Neural cell (in vitro differentiated cells): ENCODE results near the gene ARL6IP4.

Experiments
- EP300 ChIP-seq: fragments of 450-650 bp; conservative IDR thresholded peaks from 2 replicates; pipeline ENCODE4 v1.6.1; 2014; ENCODE audit warnings: antibody characterized with exemption, mild to moderate bottlenecking, moderate library complexity; ENCODE audit not compliant: poor library complexity, severe bottlenecking
- EZH2 ChIP-seq: fragments of 200-600, 300-800 bp; shearing (Covaris generic), sonication (generic); IDR thresholded peaks from 2 replicates; pipeline ENCODE4 v1.6.1; 2014; ENCODE audit warnings: antibody characterized with exemption, low read length, borderline replicate concordance, mild to moderate bottlenecking; ENCODE audit not compliant: insufficient read depth, poor library complexity, severe bottlenecking
- POLR2AphosphoS5 ChIP-seq: IDR thresholded peaks from 2 replicates; pipeline ENCODE4 v1.6.1; 2012
- RAD21 ChIP-seq: fragments of 450-650 bp; conservative IDR thresholded peaks from 2 replicates; pipeline ENCODE4 v1.6.1; 2014; ENCODE audit warnings: antibody characterized with exemption, mild to moderate bottlenecking, moderate library complexity
- TF ChIP-seq, protein P1 (sequence below): fragments of 450-650 bp; IDR thresholded peaks from 2 replicates; pipeline ENCODE4 v1.5.1; 2014; ENCODE audit warnings: antibody characterized with exemption, mild to moderate bottlenecking, moderate library complexity; ENCODE audit not compliant: poor library complexity, severe bottlenecking
- TF ChIP-seq, protein P2 (sequence below): IDR thresholded peaks from 2 replicates; pipeline ENCODE4 v1.6.1; 2012; ENCODE audit warnings: borderline replicate concordance

DNA sequence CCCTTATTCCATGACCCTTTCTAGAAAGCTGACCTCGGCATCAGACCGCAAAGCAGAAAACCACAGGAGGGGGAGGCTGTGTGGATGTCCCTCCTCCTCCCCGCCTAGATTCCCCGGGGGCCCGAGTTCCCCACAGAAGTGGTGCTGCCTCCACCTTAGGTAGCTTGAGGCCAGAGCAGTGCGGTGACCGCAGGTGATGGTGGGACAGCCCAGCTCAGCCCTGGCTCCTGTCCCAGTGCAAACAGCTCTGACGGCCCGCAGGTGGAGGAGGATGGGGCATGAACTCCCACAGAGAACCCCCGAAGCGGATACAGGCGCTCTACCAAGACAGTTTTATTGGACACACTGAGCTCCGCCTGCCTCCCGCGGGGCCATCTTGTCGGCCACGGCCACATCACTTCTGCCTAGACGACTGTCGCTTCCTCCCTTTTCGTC lies 19.5 kb downstream of the ARL6IP4 start:
- TF ChIP-seq, protein P1, sequence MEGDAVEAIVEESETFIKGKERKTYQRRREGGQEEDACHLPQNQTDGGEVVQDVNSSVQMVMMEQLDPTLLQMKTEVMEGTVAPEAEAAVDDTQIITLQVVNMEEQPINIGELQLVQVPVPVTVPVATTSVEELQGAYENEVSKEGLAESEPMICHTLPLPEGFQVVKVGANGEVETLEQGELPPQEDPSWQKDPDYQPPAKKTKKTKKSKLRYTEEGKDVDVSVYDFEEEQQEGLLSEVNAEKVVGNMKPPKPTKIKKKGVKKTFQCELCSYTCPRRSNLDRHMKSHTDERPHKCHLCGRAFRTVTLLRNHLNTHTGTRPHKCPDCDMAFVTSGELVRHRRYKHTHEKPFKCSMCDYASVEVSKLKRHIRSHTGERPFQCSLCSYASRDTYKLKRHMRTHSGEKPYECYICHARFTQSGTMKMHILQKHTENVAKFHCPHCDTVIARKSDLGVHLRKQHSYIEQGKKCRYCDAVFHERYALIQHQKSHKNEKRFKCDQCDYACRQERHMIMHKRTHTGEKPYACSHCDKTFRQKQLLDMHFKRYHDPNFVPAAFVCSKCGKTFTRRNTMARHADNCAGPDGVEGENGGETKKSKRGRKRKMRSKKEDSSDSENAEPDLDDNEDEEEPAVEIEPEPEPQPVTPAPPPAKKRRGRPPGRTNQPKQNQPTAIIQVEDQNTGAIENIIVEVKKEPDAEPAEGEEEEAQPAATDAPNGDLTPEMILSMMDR: no peak
- TF ChIP-seq EZH2 (no peak), POLR2AphosphoS5 (no peak), RAD21 (no peak), EP300 (no peak)
- TF ChIP-seq, protein P2, sequence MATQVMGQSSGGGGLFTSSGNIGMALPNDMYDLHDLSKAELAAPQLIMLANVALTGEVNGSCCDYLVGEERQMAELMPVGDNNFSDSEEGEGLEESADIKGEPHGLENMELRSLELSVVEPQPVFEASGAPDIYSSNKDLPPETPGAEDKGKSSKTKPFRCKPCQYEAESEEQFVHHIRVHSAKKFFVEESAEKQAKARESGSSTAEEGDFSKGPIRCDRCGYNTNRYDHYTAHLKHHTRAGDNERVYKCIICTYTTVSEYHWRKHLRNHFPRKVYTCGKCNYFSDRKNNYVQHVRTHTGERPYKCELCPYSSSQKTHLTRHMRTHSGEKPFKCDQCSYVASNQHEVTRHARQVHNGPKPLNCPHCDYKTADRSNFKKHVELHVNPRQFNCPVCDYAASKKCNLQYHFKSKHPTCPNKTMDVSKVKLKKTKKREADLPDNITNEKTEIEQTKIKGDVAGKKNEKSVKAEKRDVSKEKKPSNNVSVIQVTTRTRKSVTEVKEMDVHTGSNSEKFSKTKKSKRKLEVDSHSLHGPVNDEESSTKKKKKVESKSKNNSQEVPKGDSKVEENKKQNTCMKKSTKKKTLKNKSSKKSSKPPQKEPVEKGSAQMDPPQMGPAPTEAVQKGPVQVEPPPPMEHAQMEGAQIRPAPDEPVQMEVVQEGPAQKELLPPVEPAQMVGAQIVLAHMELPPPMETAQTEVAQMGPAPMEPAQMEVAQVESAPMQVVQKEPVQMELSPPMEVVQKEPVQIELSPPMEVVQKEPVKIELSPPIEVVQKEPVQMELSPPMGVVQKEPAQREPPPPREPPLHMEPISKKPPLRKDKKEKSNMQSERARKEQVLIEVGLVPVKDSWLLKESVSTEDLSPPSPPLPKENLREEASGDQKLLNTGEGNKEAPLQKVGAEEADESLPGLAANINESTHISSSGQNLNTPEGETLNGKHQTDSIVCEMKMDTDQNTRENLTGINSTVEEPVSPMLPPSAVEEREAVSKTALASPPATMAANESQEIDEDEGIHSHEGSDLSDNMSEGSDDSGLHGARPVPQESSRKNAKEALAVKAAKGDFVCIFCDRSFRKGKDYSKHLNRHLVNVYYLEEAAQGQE: no peak
